GM21723 (cell line): ENCODE data around the gene DAPK1.

Source experiments
- ATAC-seq: cut with Tn5 transposase; IDR thresholded peaks from one replicate; pipeline ENCODE4 v1.9.1; 2021; ENCODE audit warnings: mild to moderate bottlenecking, moderate library complexity; ENCODE audit not compliant: unreplicated experiment

The DAPK1 gene

DNA sequence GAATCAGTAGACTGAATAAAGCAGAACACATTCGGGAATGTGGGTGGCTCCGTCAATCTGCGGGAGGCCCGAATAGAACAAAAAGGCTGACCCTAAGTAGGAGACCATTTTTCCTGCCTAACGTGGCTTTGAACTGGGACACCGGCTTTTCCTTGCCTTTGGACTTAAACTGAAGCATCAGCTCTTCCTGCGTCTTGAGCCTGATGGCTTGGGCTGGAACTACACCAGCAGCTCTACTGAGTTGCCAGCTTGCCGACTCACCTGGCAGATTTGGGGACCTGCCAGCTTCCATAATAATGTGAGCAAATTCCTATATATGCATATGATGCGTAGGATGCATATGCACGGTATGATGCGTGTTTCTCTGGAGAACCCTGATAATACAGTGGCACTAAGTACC is 111.3 kb downstream of the DAPK1 start:
- ATAC-seq = no peak

DNA sequence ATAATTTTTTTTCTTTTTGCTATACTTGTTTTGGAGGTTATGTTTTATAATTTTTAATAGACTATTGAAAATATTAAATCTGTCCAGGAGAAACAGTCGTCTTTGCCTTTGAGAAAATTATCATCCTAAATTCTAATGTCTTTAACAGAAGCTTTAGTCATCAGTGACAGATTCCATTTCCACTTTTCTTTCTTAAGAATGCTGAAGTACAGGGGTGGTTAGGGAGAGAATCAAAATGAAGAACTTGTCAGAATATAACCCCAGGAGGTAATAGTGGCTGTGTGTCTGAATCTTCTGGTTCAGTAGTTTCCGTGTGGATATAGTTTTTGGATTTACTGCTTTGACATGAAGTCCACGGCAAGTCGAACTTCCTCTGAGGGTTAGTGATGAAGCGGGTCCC is 111.8 kb downstream of the DAPK1 start:
- no peak for ATAC-seq

DNA sequence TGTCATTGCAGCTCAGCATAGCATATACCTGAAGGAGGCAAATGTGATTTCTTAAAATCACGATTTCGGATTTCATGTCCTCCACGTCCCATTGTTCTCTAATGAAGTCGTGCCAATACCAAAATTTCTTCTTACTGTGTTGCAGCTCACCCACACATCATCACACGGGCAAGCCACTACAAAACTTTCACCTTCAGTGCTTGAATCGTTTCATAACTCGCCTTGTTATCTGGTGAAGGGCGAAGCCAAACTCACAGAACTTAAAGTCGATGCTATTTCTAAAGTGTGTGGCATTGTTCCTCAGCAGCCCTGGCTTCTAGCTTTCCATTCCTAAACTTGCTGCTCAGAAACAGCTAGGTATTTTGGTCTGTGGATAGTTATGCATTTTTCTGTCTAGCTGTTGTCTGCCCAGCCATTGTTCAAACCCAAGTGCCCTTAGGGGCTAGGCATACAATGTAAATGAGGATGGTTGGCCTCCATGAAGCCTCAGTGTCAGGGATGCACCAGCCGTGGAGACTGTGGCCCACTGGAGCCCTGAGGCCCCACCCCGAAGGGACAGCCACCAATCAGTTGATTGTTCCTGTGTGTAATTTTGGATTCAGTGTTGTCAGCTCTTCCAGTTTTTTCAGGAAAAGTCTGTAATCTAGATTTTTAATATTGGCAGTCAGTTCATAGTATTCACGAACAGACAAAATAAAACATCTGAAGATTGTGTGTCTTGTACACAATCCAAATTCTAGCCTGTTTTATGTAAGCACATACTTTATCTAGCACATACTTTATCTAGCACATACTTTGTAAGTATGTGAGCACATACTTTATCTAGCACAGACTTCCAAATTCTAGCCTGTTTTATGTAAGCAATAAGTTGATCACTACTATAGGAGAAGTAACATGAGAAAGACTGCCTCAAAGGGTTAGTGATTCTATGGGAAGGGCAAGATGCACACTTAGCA is 112.8 kb downstream of the DAPK1 start:
- ATAC-seq = no peak

DNA sequence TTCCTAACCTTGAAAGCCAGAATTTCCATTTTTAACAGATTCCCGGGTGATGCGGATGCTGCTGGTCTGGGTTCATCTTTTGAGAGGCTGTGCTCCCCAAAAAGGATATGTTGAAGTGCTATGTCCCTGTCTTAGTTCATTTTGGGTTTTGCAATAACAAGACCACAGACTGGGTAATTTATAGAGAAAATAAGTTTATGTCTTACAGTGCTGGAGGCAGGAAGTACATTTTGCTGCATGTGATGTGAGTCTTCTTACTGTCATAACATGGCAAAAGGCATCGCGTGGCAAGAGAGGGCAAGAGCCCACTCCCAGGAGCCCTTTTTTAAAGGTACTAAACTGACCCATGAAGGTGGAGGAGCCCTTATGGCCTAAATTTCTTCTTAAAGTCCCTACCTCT is 114.1 kb downstream of the DAPK1 start:
- no peak for ATAC-seq

DNA sequence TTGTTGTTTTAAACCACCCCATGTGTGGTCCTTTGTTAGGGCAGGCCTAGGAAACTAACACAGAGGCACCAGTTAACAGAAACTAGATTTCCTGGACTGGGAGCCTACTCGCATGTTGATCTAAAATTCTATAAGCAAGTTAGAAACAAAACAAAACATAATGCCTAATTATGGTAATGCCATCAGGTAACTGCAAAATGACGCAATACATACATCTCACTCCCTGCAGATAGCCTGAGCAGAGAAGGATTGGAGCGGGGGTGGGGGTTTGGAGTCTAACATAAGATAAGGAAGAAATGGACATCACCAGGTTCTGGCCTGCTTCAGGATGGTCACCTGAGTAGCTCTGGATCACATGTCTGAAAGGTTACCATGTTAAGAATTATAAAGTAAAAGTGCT is 114.9 kb downstream of the DAPK1 start:
- ATAC-seq = no peak

DNA sequence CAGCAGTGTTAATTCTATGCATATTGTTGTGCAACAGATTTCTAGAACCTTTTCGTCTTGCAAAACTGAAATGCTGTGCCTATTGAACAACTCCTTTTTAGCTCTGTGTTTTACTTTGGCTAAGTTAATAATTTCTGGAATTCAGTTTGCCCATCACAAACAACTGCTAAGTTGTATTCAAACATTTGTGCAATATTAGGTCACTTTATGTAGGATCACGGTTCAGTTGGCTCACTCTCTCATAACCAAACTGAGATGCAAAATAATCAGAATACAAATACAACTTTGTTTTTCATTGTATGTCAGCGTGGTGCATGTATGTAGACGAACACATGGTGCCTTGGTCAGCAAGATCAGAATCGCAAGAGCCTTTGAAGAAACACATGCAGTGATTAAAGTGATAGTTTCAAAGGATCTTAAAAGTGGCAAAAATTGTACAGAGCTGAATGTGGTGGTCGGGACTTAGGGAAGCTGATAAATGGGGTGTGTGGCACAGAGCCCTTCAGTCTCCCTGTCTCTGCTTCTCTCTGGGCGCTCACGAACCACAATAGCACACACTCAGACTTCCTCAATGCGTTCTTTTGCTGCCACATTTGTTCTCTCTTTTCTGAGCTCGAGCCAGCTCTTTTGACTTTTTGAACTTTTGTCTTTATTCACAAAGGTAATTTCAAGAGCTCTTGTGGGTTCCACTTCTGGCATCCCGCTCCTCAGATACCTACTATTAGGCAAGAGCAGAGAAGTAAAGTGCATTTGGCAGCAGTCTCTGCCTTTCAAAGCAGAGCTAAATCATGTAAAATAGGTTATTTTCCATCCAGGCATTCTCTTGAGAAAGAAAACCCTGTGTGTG is 115.8 kb downstream of the DAPK1 start:
- ATAC-seq = peak; percentile 46

DNA sequence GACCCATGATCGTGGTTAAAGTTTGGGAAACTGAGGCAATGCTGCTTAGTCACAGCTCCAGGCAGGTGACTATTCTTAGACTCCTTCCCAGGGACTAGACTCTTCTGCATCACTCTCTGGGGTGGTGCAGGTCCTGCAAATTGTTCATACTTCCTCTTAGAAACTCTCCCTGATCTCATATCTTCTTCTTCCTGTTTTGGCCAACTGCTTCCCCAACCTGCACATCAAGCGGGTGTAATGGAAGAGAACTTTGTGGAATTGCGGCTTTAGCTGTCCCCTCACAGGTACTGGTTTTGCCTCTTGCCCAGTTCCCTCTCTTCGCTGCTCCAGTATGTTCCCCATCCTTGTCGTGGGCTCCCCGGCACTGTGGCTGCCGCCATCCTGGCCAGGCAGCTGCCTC is 116.7 kb downstream of the DAPK1 start:
- ATAC-seq = no peak

DNA sequence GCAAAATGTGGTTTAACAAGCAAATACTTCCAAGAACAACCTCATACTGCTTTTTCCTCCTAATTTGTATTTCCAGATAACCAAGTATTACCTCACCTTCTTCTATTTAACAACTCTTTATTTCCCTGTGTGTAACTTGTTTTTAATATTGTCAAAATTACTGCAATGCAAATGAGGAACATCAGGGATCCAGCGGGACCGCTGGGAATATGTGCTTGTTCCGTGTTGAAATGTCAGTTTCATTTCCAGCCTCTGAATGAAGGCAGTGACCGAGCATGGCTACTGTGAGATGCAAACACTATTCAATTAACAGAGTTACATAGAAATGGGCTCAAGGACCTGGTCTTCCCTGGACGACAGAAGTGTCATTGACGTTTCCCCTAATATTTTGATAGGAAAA is 117.5 kb downstream of the DAPK1 start:
- no peak for ATAC-seq

DNA sequence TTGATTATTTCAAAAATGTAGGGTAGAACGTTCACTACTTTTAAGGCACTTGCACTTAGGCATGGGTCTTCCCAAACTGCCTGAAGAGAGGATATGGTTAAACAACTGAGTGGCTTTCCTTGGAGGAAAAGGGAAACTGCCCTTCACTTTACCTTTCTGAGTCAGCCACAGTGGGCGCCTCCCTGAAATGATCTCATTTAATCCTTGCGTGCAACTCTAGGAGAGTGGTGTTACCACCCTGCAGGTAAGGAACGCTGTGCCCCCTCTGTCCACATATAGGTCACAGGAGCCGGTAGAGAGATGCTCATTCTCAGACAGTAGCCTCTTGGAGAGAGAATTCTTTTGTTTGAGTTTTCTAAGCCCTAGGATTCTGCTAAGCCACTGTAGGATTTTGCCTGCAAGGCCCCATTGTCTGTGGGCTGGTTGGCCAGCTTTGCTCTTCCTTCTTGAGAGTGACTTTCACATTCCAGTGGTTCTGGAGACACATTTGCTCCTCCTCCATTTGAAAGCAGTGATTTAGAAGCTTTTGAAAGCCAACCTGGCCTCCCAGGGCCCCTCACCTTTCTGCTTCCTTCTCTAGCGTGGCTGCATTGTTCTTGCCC is 118.0 kb downstream of the DAPK1 start:
- no peak for ATAC-seq

DNA sequence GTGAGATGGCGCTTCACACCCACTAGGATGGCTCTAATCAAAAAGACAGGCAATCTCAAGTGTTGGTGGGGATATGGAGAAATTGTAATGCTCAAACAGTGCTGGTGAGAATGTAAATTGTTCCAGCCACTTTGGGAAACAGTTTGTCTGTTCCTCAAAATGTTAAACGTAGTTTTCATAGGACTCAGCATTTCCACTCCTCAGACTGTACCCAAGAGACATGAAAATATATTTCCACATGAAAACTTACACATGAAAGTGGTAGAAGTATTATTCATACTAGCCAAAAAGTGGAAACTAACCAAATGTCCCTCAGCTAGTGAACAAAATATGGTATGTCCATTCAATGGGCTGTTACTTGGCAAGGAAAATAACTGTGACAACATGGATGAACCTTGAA is 120.6 kb downstream of the DAPK1 start:
- no peak for ATAC-seq

DNA sequence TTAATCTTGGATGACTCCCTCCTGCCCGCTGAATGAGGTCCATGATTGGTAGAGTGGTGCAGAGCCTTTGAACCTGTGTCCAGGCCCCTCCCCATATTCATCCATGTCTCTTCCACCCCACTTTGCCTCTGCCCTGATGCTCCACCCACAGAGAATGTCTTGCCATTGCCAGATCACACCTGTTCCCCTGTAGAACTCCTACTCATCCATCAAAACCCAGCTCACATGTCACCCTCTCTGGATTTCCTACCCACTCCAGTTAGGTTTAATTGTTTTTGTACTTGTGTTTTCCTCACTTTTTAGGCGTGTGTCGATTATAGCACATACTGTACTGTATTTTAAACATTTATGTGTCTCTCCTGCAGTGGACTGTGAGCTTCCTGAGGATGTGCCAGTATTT is 121.3 kb downstream of the DAPK1 start:
- no peak for ATAC-seq

DNA sequence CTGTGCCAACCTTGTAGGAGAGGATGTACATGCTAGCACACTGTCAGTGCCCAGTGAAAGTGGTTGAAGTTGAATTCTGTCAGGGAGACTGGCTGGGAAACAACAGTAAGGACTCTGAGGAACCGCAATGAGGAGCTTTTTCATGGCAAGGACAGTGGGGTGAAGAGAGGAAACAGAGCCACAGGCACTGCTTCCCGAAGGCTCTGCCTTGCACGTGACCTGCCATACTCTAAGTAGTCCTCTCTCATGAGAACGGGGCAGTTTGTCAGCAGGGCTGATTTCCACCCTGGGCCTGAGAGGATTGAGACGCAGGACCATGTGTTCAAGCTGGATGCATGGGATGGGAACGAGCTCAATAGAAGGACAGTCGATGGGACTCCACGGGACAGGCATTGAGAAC is 121.7 kb downstream of the DAPK1 start:
- no peak for ATAC-seq

DNA sequence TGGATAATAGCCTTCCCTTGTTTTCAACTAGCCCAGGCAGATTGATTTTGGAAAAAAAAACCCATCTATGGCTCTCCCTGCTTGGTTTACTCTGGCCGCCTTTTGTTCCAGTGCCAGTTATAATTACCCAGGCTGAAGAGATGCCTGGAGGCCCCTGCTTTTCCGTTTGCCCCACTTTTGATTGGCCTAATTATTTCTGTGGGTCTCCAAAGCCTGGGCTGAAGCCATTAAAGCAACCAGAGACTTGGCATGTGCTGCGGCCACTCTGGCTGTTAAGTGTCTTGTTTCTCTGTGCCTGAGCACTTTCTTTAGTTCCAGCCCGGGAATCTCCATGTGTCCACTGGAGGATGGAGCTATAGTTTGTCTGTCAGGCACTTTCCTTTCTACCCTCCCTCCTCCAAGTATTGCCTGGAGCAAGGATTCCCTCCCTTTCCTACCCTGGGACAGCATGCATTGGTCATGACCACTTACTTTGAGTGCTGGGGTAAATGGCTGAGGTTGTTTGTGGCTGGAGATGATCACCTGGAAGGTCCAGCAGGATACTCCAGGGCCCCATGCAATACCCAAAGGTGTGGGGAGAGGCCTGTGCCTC is 123.2 kb downstream of the DAPK1 start:
- ATAC-seq = no peak

DNA sequence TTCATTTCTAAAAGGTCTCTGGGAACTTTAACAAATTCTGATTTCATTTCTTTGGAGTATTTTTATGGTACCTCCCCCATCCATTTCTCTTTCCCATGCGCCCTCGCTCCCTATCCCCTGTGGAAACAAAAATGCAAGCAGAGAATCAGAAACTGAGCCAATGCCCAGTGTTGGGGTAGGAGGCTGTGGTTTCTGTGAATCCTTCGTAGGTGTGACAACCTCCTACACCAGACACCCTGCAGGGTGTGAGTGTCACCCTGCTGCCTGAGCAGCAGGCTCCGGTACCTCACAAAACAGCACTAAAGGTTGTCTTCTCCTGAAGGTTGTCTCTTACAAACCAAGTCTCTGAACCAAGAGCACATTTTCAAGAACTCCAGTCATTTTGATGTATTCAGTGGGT is 124.4 kb downstream of the DAPK1 start:
- ATAC-seq = no peak

DNA sequence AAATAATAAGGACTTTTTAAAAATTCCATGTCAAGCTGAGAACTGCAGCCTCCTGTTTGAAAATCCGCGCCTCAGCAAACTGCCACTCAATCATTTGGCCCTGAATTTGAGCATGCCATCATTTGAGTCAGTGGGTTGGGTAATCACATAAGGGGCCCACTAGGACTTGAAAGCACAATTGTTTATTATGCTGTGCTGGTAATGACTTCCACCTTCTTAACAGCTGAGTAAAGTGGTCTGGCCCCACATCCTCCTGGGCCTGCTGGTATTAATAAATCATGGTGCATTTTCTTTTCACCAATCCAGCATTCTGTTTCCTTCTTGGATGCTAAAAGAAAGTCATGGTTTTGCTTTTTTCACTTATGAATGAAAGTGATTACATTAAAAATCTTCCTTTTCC is 125.3 kb downstream of the DAPK1 start:
- no peak for ATAC-seq

DNA sequence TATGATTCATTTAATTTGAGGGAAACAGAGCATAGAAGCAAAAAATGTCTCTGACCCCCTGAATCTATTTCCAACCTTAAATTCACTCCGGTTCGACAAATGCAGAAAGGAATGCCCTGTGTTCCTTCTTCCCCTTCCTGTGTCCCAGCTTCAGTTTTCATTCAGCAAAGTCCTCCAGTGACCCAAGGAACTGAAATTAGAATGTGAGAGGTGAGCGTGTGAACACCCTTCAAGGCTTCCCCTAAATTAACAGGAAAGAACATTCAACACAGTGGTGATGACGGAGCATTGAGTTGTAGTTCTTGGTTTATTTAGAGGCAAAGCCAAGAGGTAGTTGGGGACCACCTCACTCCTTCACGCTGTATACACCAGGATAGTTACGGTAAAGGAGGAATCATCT is 130.7 kb downstream of the DAPK1 start:
- no peak for ATAC-seq

DNA sequence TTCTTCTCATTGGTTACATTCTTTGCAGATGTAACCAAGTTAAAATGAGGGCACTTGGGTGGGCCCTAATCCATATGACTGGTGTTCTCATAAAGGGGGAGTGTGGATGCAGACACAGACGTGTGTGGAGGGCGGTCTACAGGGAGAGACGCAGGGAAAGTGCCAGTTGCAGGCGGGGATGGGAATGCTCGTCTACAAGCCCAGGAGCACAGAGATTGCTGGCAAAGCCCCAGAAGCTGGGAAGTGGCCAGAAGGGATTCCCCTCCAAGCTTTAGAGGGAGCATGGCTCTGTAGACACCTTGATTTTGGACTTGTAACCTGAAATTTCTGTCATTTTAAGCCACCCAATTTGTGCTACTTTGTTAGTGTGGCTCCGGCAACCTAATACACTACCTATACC is 131.4 kb downstream of the DAPK1 start:
- ATAC-seq = no peak

DNA sequence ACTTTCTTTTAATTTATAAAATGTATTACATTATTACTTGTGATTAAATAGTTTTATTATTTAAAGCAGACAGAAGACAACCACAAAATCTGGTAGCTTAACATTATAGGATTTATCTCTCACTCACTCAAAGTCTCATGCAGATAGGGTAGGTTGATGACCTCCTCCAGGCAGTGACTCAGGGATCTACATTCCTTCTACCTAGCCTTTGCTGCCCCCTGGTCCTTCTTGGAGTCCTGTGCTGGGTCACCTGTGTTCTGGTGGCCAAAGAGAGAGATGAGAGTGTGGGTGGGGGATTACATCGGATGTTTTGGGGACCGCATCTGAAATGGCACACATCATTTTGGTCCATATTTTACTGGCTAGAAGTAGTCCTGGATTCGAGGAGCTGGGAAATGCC is 132.6 kb downstream of the DAPK1 start:
- no peak for ATAC-seq

DNA sequence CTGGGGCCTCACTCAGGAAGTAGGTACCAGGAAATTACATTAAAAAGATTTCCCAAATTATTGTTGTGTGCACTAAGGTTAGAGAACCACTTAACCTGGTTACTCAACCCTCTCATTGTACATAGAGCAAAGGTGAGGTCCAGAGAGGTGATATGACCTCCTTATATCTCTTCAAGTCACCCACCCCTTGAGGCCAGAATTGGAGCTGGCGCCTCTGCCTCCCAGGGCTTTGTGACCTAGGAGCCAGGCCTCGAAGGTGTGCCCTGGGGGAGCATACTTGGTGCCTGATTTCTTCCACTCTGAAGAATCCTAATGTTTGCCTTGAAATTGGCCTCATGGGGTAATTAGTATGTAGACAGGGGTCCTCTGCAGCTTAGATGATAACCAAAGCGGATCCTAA is 133.2 kb downstream of the DAPK1 start:
- no peak for ATAC-seq

DNA sequence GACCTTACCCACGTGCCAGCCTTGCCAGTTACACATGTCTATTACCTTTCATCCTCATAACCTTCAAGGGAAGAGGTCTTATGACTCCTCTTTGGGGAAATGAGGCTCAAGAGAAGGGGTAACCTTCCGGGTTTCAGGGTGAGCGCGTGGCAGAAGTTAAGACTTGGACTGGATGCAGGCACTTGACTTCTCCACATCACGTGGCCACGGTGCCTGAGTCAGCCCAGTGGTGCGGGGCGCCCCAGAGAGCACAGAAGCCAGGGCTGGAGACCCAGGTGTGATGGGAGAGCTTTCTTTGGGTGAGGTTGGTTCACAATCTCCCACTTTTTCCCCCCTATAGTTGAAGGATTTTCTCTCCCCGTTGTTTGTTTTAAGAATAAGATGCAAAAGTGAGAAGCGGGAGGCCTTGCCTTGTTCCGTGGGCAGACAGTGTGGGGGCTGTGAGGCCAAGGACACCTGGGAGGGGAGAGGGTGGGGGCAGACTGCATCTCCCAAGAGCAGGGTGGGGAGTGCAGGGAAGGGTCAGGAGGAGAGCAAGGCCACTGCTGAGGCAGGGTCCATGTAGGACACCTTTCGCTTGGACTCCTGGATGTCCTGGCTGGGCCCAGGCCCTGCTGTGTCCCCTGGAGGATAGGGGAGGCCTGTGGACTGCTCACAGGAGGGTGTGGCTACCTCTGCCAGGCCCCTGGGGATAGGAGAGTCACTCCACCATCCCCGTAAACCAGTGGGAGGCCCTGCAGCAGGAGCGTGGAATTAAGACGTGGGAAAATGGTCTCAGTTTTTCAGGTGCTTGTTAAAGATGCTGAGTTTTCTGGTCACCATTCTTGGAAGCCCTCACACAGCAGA is 138.2 kb downstream of the DAPK1 start:
- ATAC-seq = no peak
